SH-SY5Y (cell line): Measurements from ENCODE around the gene RBFOX1.

Experiments
- GATA2 ChIP-seq: IDR thresholded peaks from 2 replicates; pipeline ENCODE4 v1.6.1; 2011; ENCODE audit warnings: mild to moderate bottlenecking, low read depth, low read length
- GATA3 ChIP-seq: IDR thresholded peaks from 2 replicates; pipeline ENCODE4 v1.6.1; 2011; ENCODE audit warnings: low read depth, mild to moderate bottlenecking, low read length, moderate library complexity

GRCh38 chr16:7629571-7629970 lies 296.9 kb downstream of the RBFOX1 start:
- TF ChIP-seq GATA2, result no peak
- no peak for TF ChIP-seq GATA3
